Amniotic stem cell (primary cell): ENCODE data around the gene THOC5.
"Not testable (repeated sequence)": the region's sequence is repeated elsewhere in the genome, so short reads cannot be mapped to it uniquely, and the experiment has no call there.

Experiments
- DNase-seq: peaks from one replicate; lab custom pipeline; 2025; lab: John Stamatoyannopoulos, UW

Gene THOC5

DNA sequence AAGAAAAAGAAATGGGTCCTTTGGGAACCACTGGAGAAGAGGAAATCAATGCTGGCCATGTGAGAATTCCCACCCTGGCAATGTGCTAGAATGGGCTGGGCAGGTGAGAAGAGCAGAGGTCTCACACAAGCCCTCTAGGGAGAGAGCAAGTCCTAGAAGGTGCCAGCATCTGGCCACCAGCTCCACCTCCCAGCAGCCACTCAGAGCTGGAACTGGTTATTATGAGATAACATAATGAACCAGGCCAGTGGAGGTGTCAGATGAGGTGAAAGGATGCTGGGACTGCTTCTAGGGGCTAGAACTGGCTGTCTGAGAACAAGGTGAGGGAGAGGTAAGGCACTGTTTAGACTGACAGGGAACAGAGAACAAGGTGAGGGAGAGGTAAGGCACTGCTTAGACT is 44.3 kb downstream of the THOC5 start:
- no peak for DNase-seq

GRCh38 chr22:29503811-29504372 is 49.7 kb downstream of the THOC5 start:
- peak; percentile 42 for DNase-seq

DNA sequence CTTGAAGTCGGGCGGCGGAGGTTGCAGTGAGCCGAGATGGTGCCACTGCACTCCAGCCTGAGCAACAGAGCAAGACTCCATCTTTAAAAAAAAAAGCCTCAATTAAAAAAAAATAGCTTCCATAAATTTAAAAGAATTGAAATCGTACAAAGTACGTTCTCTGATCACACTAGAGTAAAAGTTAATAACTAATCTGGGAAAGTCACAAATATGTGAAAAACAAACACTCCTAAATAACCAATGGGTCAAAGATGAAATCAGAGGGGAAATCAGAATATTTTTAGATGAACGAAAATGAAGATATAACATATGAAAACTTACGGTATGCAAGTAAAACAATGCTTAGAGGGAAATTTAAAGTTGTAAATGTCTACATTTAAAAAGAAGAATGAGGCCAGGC is 53.7 kb downstream of the THOC5 start:
- no peak for DNase-seq

DNA sequence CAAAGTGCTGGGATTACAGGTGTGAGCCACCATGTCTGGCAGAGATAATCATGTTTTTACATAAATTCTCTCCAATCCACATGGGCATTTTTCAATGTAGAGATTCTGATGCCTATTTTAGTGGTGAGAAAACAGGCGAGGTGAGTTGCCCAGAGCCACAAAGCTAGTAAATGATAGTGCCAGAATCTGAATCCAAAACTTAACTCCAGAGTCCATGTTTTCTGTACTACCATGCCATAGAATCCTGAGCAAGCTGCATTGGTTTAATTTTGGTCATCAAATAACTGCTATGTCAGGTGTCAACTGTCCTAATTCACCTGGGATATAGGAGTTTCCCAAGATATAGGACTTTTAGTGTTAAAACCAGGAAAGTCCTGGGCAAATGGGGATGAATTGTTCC is 59.9 kb downstream of the THOC5 start:
- DNase-seq: no peak

- no peak for DNase-seq
Measured at GRCh38 chr22:29491012-29491411, 62.5 kb downstream of the THOC5 start.

GRCh38 chr22:29489127-29489780 is 64.3 kb downstream of the THOC5 start:
- not testable (repeated sequence) for DNase-seq

DNA sequence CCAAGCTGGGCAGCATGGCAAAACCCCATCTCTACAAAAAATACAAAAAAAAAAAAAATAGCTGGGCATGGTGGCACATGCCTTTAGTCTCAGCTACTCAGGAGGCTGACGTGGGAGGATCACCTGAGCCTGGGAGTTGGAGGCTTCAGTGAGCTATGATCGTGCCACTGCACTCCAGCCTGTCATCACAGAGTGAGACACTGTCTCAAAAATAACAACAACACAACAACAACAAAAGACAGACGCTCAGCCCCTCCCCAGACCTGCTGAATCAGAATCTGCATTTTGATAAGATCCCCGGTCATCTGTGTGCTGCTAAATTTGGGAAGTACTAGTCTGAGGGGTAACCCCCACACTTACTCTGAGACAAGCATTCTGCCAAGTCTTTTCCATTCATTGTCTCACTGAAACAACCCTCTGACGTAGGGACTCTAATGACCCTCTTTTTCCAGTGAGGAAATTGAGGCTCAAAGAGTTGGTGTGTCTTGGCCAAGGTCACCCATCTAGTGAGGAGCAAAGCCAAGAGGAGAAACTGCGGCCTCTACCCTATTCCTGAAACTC is 66.1 kb downstream of the THOC5 start:
- no peak for DNase-seq

DNA sequence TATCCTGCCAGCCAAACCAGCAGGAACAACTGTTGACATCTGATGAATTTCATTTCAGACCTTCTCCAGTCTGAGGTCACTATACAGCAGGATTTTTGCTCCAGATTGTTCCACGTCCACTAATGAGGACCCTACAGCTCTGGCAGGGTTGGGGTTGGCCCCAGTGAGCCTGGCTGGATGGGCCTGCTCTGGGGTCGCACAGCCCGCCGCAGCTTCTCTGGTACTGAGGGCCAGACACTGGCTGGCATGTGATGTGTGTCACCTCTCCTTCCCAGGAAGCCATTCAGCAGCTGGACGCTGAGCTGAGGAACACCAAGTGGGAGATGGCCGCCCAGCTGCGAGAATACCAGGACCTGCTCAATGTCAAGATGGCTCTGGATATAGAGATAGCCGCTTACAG is 68.1 kb downstream of the THOC5 start:
- DNase-seq: no peak

GRCh38 chr22:29484642-29485041 is 68.9 kb downstream of the THOC5 start:
- no peak for DNase-seq

- DNase-seq: no peak
Measured at GRCh38 chr22:29483254-29483653, 70.3 kb downstream of the THOC5 start.

- DNase-seq: no peak
Measured at GRCh38 chr22:29482726-29483125, 70.8 kb downstream of the THOC5 start.

GRCh38 chr22:29482253-29482652 is 71.3 kb downstream of the THOC5 start:
- DNase-seq: no peak

DNA sequence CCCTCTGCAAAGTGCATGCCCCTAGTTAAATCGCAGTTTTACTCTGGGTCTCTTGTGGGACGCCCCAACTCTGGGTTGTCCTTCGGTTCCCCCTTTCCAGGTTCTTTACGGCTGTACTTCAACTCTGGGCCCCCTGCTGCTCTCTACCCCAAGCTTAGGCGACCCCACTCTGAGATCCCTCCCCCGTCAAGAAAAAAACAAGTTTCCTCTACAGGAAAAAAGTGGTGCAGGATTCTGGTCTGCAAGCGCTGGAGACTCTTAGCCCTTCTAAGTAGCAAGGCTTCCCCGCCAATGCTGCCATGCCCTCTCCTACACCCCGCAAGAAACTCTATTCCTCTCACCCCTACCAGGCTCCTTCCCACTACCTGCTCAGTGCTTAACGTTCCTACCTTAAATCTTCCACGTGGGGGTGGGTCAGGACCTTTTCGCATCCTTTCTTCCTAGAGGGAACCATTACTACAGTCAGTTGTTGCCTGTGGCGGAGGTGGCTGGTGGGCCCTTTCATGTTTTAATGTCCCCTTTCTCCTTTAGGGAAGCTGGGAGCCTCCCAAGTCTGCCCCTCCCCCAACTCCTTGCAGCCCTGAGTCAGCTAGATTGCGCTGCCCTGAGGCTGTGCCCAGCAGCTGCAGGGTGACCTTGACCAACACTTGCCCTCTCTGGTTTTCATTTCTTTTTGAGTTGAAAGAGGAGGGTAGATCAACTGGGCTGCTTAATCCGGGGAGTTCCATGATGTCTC is 72.1 kb downstream of the THOC5 start:
- DNase-seq: no peak

- DNase-seq: no peak
Measured at GRCh38 chr22:29480512-29481264, 72.9 kb downstream of the THOC5 start.

DNA sequence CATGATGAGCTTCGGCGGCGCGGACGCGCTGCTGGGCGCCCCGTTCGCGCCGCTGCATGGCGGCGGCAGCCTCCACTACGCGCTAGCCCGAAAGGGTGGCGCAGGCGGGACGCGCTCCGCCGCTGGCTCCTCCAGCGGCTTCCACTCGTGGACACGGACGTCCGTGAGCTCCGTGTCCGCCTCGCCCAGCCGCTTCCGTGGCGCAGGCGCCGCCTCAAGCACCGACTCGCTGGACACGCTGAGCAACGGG is 73.4 kb downstream of the THOC5 start:
- no peak for DNase-seq

GRCh38 chr22:29479417-29480261 is 73.9 kb downstream of the THOC5 start, which contains the start of gene NEFH:
Gene NEFH (plus strand): TSS chr22:29480218. CDS start chr22:29480263, 45 bp downstream.
- no peak for DNase-seq

DNA sequence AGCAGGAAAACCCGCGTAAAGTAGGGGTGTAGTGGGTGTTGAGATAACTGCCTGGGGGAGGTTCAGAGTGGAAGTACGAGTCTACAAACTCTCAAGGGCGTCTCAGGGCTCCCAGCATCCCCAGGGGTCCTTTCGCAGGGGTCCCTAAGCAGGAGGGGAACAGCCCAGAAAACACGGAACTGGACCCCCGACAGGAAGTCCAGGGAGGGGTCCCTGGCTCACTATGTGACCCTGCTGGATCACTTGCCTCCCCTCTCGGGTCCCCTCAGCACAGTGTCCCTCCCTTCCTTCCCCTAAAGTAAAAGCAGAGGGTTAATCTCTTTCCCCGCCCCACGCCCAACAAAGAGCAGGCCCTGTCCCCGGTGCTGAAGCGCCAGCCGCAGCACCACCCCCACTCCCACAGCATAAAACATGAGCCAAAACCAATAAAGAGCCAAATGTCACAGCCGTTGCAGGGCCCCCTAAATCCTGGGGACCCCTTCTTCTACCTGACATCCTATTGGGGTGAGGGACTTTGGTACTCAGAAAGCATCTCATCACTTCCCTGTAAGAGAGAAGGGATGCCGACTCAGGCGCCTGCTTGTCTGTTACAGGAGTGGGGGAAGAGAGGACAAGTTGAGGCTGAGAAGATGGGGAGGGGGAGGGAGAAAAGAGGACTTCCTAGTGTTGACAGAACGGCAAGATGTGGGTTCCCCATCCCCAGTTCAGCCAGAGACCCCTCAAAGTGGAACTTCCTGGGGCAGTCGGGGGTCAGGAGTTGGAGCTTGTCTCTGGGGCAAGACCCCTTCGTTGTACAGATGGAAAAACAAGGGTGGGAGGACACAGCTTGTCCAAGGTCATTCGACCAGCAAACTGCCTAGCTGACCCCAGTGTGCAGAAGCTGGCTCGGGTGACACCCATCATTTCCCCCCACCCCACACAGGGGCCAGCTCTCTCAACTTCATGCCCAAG is 75.0 kb downstream of the THOC5 start:
- DNase-seq: no peak

DNA sequence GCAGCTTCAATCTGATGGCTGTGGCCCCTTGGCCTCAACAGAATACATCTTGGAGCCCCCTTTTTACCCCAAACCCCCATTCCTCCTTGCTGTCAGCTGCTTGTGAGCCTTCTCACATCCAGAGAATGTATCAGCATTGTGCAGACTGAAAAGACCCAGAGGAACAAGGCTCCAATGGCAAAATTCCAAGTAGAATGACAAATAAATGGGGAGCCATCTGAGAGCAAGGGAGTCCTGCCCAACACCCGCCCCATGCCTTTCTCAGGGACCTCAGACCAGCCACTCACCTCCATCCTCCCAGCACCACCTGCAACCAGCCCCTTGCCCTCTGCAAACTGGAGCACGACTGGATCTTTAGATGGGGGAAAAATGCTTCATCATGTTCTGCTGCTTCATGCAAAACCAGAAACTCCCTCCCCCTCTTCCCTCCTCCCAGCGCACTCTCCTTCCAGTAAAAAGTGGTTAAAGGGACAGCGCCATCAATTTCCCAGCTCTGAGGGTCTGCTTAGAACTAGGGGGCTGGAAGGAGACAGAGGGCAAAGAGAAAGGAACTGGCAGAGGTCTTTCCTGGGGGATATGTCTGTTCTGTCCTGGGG is 75.7 kb downstream of the THOC5 start:
- no peak for DNase-seq

GRCh38 chr22:29476116-29476515 is 77.4 kb downstream of the THOC5 start:
- no peak for DNase-seq

- no peak for DNase-seq
Measured at GRCh38 chr22:29475550-29475949, 78.0 kb downstream of the THOC5 start.
